Lower lobe of right lung (tissue), 2 donors: ENCODE data around the gene MISP. TPM values are rescaled to one million over a fixed set of nuclear protein-coding genes. Genes with fewer than 3 reads are reported as not detected.
A peak's percentile ranks its signal among the peaks of the same experiment; 100 is the strongest.

ENCODE experiments used
- ATAC-seq, 2 donors: fragments of 200-7000 bp; cut with Tn5 transposase; one replicate each; pipeline ENCODE4 v1.9.1; 2020 to 2022; ENCODE audit warnings: mild to moderate bottlenecking in 2 of 2, moderate library complexity in 2 of 2
- DNase-seq: peaks from one replicate; pipeline ENCODE4 v3.0.0-alpha.2; 2020
- H3K27ac ChIP-seq: fragments of 200-600 bp; one replicate; pipeline ENCODE4 v1.8.0; 2022
- H3K27me3 ChIP-seq: fragments of 200-600 bp; one replicate; pipeline ENCODE4 v1.8.0; 2022; ENCODE audit warnings: low read depth
- H3K36me3 ChIP-seq: fragments of 200-600 bp; one replicate; pipeline ENCODE4 v1.8.0; 2022; ENCODE audit warnings: mild to moderate bottlenecking
- H3K4me1 ChIP-seq: fragments of 200-600 bp; one replicate; pipeline ENCODE4 v1.8.0; 2022
- H3K4me3 ChIP-seq: fragments of 200-600 bp; one replicate; pipeline ENCODE4 v1.8.0; 2022; ENCODE audit warnings: mild to moderate bottlenecking
- H3K9me3 ChIP-seq: fragments of 200-600 bp; one replicate; pipeline ENCODE4 v1.8.0; 2022
- CTCF ChIP-seq: fragments of 200-600 bp; IDR thresholded peaks from one replicate; pipeline ENCODE4 v1.8.0; 2022; ENCODE audit warnings: antibody characterized with exemption, mild to moderate bottlenecking
- intact Hi-C: fragments of 100-400 bp; cut with DNase I; formaldehyde crosslinking; loops from one replicate; pipeline ENCODE4 v1.11.0; 2022
- total RNA-seq: library from RNA; stranded (reverse); fragmentation: NEBNext Ultra II Directional; extraction: Animal tissue kit (Norgen Biotek cat#: 25700); gene quantifications from one replicate; pipeline ENCODE4 v1.2.1, GENCODE V29; 2021
- donor health status: DM: no; HTN: yes; CAD: no; lungs with severe emphysema.

MISP gene
- total RNA-seq, 1 donor from 2014 or later, result 8.9 TPM

- Histone ChIP-seq H3K27ac (peak within 1 kb of the TSS; percentile 74), H3K36me3 (no peaks in the 10 kb centered on the region), H3K4me3 (peak within 1 kb of the TSS; percentile 62), H3K27me3 (peaks cover 21% of the 10 kb centered on the region), H3K9me3 (no peaks in the 10 kb centered on the region), H3K4me1 (peaks cover 21% of the 10 kb centered on the region)
- ATAC-seq (peak in 1 of 2 donors; percentile 5), DNase-seq (no peak)
- intact Hi-C loops, result no loop called here
- TF ChIP-seq CTCF, result no peak
Measured at GRCh38 chr19:708154-709143, 42.5 kb upstream of the MISP start, which contains the start of gene PALM. Gene PALM (plus strand): TSS chr19:708935. CDS start chr19:709147, 212 bp downstream.

- no peak for TF ChIP-seq CTCF
- peak overlapping the region; percentile 62 for H3K4me3 ChIP-seq
- intact Hi-C loops, result no loop called here
- no peaks in the 10 kb centered on the region for H3K9me3 ChIP-seq
- ATAC-seq, result peak; percentile 14 to 29
- H3K27me3 ChIP-seq, result peaks cover 21% of the 10 kb centered on the region
- no peak for DNase-seq
- H3K36me3 ChIP-seq, result no peaks in the 10 kb centered on the region
- H3K27ac ChIP-seq, result peak overlapping the region; percentile 71
- H3K4me1 ChIP-seq, result peaks cover 17% of the 10 kb centered on the region
Measured at GRCh38 chr19:709196-709964, 41.5 kb upstream of the MISP start.

- no peak for DNase-seq
- H3K4me1 ChIP-seq, result peaks cover 14% of the 10 kb centered on the region
- ATAC-seq, result peak; percentile 8 to 31
- no peak for TF ChIP-seq CTCF
- no peaks in the 10 kb centered on the region for H3K36me3 ChIP-seq
- peaks cover 21% of the 10 kb centered on the region for H3K27me3 ChIP-seq
- no peaks in the 10 kb centered on the region for H3K9me3 ChIP-seq
- peak overlapping the region; percentile 62 for H3K4me3 ChIP-seq
- intact Hi-C loops, result no loop called here
- peak overlapping the region; percentile 71 for H3K27ac ChIP-seq
Measured at GRCh38 chr19:709965-710571, 40.8 kb upstream of the MISP start.

- Histone ChIP-seq H3K9me3 (no peaks in the 10 kb centered on the region), H3K27ac (peak overlapping the region; percentile 71), H3K36me3 (no peaks in the 10 kb centered on the region), H3K27me3 (peaks cover 21% of the 10 kb centered on the region), H3K4me3 (peak overlapping the region; percentile 62), H3K4me1 (peaks cover 14% of the 10 kb centered on the region)
- intact Hi-C loops, result no loop called here
- no peak for TF ChIP-seq CTCF
- ATAC-seq (no peak), DNase-seq (no peak)
Measured at GRCh38 chr19:710767-711166, 40.1 kb upstream of the MISP start.

GRCh38 chr19:711254-711653 lies 39.7 kb upstream of the MISP start:
- Histone ChIP-seq H3K4me1 (peaks cover 14% of the 10 kb centered on the region), H3K27ac (no peak overlapping the region), H3K36me3 (no peaks in the 10 kb centered on the region), H3K9me3 (no peaks in the 10 kb centered on the region), H3K4me3 (no peak overlapping the region), H3K27me3 (peaks cover 21% of the 10 kb centered on the region)
- no peak for DNase-seq
- intact Hi-C loops, result no loop called here
- TF ChIP-seq CTCF, result no peak
- no peak for ATAC-seq
